DOHH2 (cell line): ENCODE measurements around the gene ARID1B.

Experiments
- EZH2phosphoT487 ChIP-seq: fragments of 200-600 bp; sonication (generic); IDR thresholded peaks from 2 replicates; pipeline ENCODE4 v1.6.1; 2017; ENCODE audit warnings: borderline replicate concordance, mild to moderate bottlenecking, antibody characterized with exemption, low read length, moderate library complexity, mixed read lengths
- TF ChIP-seq, protein P1 (sequence below): fragments of 200-600 bp; sonication (generic); IDR thresholded peaks from one replicate; pipeline ENCODE4 v1.5.1; 2014; ENCODE audit warnings: antibody characterized with exemption, mild to moderate bottlenecking, low read depth, low read length; ENCODE audit not compliant: poor library complexity, severe bottlenecking

DNA sequence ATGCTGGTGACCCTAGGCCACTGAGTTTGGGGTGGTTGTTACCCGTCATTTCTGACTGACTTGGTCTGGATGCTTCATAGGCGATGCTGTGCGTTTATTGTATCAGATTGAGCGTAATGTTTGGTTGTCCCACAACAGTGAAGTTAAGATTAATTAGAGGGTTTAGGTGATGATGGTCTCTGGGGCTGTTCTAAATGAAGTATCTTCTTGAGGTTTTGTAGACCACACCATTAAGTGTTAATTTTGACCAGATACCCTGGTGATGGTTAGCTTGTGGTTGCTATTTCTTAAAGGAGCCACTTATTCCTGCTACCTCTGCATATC, 132.8 kb downstream of the ARID1B start:
- TF ChIP-seq, protein P1, sequence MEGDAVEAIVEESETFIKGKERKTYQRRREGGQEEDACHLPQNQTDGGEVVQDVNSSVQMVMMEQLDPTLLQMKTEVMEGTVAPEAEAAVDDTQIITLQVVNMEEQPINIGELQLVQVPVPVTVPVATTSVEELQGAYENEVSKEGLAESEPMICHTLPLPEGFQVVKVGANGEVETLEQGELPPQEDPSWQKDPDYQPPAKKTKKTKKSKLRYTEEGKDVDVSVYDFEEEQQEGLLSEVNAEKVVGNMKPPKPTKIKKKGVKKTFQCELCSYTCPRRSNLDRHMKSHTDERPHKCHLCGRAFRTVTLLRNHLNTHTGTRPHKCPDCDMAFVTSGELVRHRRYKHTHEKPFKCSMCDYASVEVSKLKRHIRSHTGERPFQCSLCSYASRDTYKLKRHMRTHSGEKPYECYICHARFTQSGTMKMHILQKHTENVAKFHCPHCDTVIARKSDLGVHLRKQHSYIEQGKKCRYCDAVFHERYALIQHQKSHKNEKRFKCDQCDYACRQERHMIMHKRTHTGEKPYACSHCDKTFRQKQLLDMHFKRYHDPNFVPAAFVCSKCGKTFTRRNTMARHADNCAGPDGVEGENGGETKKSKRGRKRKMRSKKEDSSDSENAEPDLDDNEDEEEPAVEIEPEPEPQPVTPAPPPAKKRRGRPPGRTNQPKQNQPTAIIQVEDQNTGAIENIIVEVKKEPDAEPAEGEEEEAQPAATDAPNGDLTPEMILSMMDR, result no peak
- no peak for TF ChIP-seq EZH2phosphoT487
